ENCODE results near the gene RPS6KA4. TPM values are rescaled to one million over a fixed set of nuclear protein-coding genes. Genes with fewer than 3 reads are reported as not detected.

The RPS6KA4 gene
- total RNA-seq, 1 experiment from 2014 or later = 148 TPM

- CTCF ChIA-PET = interaction anchor here (0.6 to 3.0 kb wide), 4 partner anchors 13 to 38 kb away, joined by 3 to 78 read pairs (median 20); partner anchors contain the start of gene ESRRA
- Histone ChIP-seq H3K27ac (ENCODE audit: low read length) (no peak overlapping the region; the same call in 1 of the 2 replicates), H3K36me3 (ENCODE audit: low read depth, low read length) (peaks cover 14% of the 10 kb centered on the region), H3K4me2 (ENCODE audit: low read length) (peak overlapping the region; percentile 91), H3K27me3 (ENCODE audit: low read length) (no peaks in the 10 kb centered on the region), H3F3A (ENCODE audit: low read length, unreplicated experiment) (peaks cover 7% of the 10 kb centered on the region), H2AFZ (ENCODE audit: low read length) (peak overlapping the region; percentile 82; the same call in 1 of the 2 replicates), H3K4me3 (ENCODE audit: low read length) (peak overlapping the region; percentile 83), H3K9me2 (replicated peaks; ENCODE audit: low read length) (no peaks in the 10 kb centered on the region), H3K79me2 (ENCODE audit: low read length) (peaks cover 49% of the 10 kb centered on the region), H3K9me3 (ENCODE audit: low read length) (no peaks in the 10 kb centered on the region), H3K9ac (ENCODE audit: low read length) (peak overlapping the region; percentile 93), H3K4me1 (ENCODE audit: insufficient read depth, low read length) (peaks cover 28% of the 10 kb centered on the region), H4K20me1 (ENCODE audit: low read length) (no peaks in the 10 kb centered on the region)
- TF ChIP-seq EZH2phosphoT487 (IDR thresholded peaks at IDR 0.05; ENCODE audit: borderline replicate concordance, low read length) (no peak), CTCF (conservative IDR thresholded peaks at IDR 0.05; ENCODE audit: low read depth, low read length) (no peak), EZH2 (IDR thresholded peaks at IDR 0.05; ENCODE audit: low read length, unreplicated experiment) (no peak)
- ATAC-seq (no peak), DNase-seq (no peak)
- no TSS peak for BruUV-seq (replicated peaks)
- POLR2A ChIA-PET (ENCODE audit: unreplicated experiment) = interaction anchor here (1.3 to 2.0 kb wide), 2 partner anchors 24 to 36 kb away, joined by 7 to 14 read pairs; no protein-coding TSS in a partner anchor
- intact Hi-C loops (cut with micrococcal nuclease) = loop anchor here (1.0 kb wide), 2 partner anchors 10 to 36 kb away; no protein-coding TSS in a partner anchor
These were observed 39.9 kb upstream of the RPS6KA4 start for GRCh38 chr11:64318766-64319761.

- TF ChIP-seq CTCF (conservative IDR thresholded peaks at IDR 0.05; ENCODE audit: low read depth, low read length) (no peak), EZH2 (IDR thresholded peaks at IDR 0.05; ENCODE audit: low read length, unreplicated experiment) (no peak), EZH2phosphoT487 (IDR thresholded peaks at IDR 0.05; ENCODE audit: borderline replicate concordance, low read length) (no peak)
- POLR2A ChIA-PET (ENCODE audit: unreplicated experiment) = no interaction called here
These were observed 38.4 kb upstream of the RPS6KA4 start for GRCh38 chr11:64320556-64320955.

More at GRCh38 chr11:64320556-64320955, 38.4 kb upstream of the RPS6KA4 start:
- BruUV-seq (replicated peaks) = no TSS peak
- intact Hi-C loops (cut with micrococcal nuclease) = no loop called here
- H2AFZ ChIP-seq (ENCODE audit: low read length) = no peak overlapping the region
- no peak for ATAC-seq
- peaks cover 44% of the 10 kb centered on the region for H3K79me2 ChIP-seq (ENCODE audit: low read length)
- no peak overlapping the region for H3K9ac ChIP-seq (ENCODE audit: low read length)
- H3K9me3 ChIP-seq (ENCODE audit: low read length) = no peaks in the 10 kb centered on the region
- peaks cover 28% of the 10 kb centered on the region for H3K4me1 ChIP-seq (ENCODE audit: insufficient read depth, low read length)
- H3F3A ChIP-seq (ENCODE audit: low read length, unreplicated experiment) = peaks cover under 1% of the 10 kb centered on the region
- no peaks in the 10 kb centered on the region for H3K9me2 ChIP-seq (replicated peaks; ENCODE audit: low read length)
- CTCF ChIA-PET = interaction anchor here (0.7 kb wide), 1 partner anchor 11 kb away, joined by 3 read pairs; no protein-coding TSS in a partner anchor
- H3K27ac ChIP-seq (ENCODE audit: low read length) = no peak overlapping the region
- no peaks in the 10 kb centered on the region for H3K27me3 ChIP-seq (ENCODE audit: low read length)
- DNase-seq = no peak
- H3K4me2 ChIP-seq (ENCODE audit: low read length) = 0 out of 2 replicates have a peak overlapping the region, but pooled peaks have one; percentile 0
- no peaks in the 10 kb centered on the region for H4K20me1 ChIP-seq (ENCODE audit: low read length)
- H3K36me3 ChIP-seq (ENCODE audit: low read depth, low read length) = peaks cover 6% of the 10 kb centered on the region
- no peak overlapping the region for H3K4me3 ChIP-seq (ENCODE audit: low read length)

Measured in PC-3 (cell line).